Adrenal gland (tissue), 12 donors: ENCODE measurements around the gene UEVLD. TPM values are rescaled to one million over a fixed set of nuclear protein-coding genes. Genes with fewer than 3 reads are reported as not detected.
"Not testable (repeated sequence)": the region's sequence is repeated elsewhere in the genome, so short reads cannot be mapped to it uniquely, and the experiment has no call there.

Experiments
- DNase-seq, 7 donors: peaks; one replicate each; pipeline ENCODE4 v3.0.0-alpha.2; 2019 to 2020
- H3K27ac ChIP-seq, 5 donors: fragments of 200-600 bp; sonication (generic) in 4 of 5; 1 replicate in 3 of 5; 2 replicates in 2 of 5; pipeline versions ENCODE4 v1.5.1 to v1.8.0; 2016 to 2020; ENCODE audit warnings: mild to moderate bottlenecking in 1 of 5
- H3K27me3 ChIP-seq: fragments of 200-600 bp; 2 replicates; pipeline ENCODE4 v1.8.0; 2021
- H3K36me3 ChIP-seq, 2 donors: fragments of 200-600 bp; replicated peaks in 1 of 2; 1 replicate in 1 of 2; 2 replicates in 1 of 2; pipeline versions ENCODE4 v1.5.1 to v1.8.0; 2018 to 2022
- H3K4me1 ChIP-seq, 2 donors: fragments of 200-600 bp; replicated peaks in 1 of 2; 1 replicate in 1 of 2; 2 replicates in 1 of 2; pipeline versions ENCODE4 v1.5.1 to v1.8.0; 2018 to 2021
- H3K4me3 ChIP-seq, 4 donors: fragments of 200-600 bp; sonication (generic) in 3 of 4; one replicate each; pipeline ENCODE4 v1.5.1; 2016 to 2018
- H3K9me3 ChIP-seq, 3 donors: fragments of 200-600 bp; sonication (generic) in 1 of 3; replicated peaks in 1 of 3; 1 replicate in 2 of 3; 2 replicates in 1 of 3; pipeline versions ENCODE4 v1.5.1 to v1.8.0; 2016 to 2021
- POLR2A ChIP-seq, 2 donors: fragments of 450-650 bp; IDR thresholded peaks; one replicate each; pipeline ENCODE4 v1.6.1; 2017; ENCODE audit warnings: antibody characterized with exemption in 2 of 2, mild to moderate bottlenecking in 2 of 2, moderate library complexity in 1 of 2
- WGBS, 4 donors: extraction: QIAGEN DNeasy Blood & Tissue Kit in 2 of 4; methylation state at CpG; one replicate each; pipeline versions ENCODE4 v1.1.5 to v1.1.7; 2013 to 2017; 5-methylcytosine and 5-hydroxymethylcytosine counted together
- intact Hi-C, 2 donors: fragments of 100-400 bp; cut with DNase I; formaldehyde crosslinking; loops; one replicate each; pipeline versions ENCODE4 v1.14.1 to v1.15.0; 2022 to 2023
- polyA plus RNA-seq, 3 donors: library from polyadenylated mRNA; stranded (reverse); fragments of 200-250 nt in 2 of 3; fragments of 350-450 nt in 1 of 3; fragmentation: Illumina TruSeq in 1 of 3; extraction: RNeasy Lipid Tissue Mini Kit (QIAGEN cat#74804) in 1 of 3; gene quantifications; one replicate each; pipeline ENCODE4 v1.2.3, GENCODE V29; 2013 to 2014
- total RNA-seq, 9 donors: library from RNA; depleted of rRNA in 4 of 9; stranded (reverse); fragments of >200 nt in 4 of 9; fragments of 120-200 nt in 1 of 9; fragmentation: NEBNext Ultra II Directional in 1 of 9; extraction: Animal tissue kit (Norgen Biotek cat#: 25700) in 1 of 9; gene quantifications; one replicate each; pipeline versions ENCODE4 v1.1.0 to v1.2.4, GENCODE V29; 2013 to 2023
- TF ChIP-seq, protein P1 (sequence below), 6 experiments: fragments of 450-650 bp in 4 of 6; fragments of 200-600 bp in 2 of 6; sonication (generic) in 1 of 6; IDR thresholded peaks; 1 replicate in 5 of 6; 2 replicates in 1 of 6; pipeline versions ENCODE4 v1.5.1 to v1.8.0; 2016 to 2021; ENCODE audit warnings: antibody characterized with exemption in 6 of 6, mild to moderate bottlenecking in 2 of 6, moderate library complexity in 1 of 6
- donor health status: healthy with polysubstance abuse.
- donor health status: Bipolar disorder and iron deficiency.
- donor health status: DM: yes; HTN: yes; CAD: no.
- donor health status: DM: no; HTN: no; CAD: no.
- donor health status: DM: no; HTN: no; CAD: no.
- donor health status: DM: yes; HTN: yes; CAD: no.

The UEVLD gene
- total and polyA plus RNA-seq, 12 donors: 4.1 to 32.8 (median 23.5) TPM

DNA sequence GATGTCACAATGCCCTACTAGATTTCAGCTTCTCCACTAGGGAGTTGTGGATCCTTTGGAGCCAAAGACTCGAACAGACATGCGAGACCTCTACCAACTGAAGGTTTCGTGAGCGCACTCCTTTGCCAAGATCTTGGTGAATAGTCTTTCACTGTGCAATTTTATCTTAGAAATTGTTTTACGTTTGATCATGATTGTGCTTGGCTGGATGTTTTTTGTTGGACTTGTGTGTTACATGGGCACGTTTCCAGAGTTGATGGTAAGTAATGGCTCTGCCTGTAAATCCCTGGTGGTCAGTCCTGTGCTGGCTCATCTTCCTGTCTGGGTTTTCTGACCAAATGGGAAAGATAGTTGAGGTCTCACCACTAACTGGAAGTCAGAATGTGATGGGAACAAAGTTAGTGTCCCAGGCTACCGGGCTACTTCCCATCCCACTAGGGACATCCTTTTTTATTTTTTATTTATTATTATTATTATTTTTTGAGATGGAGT lies 11.3 kb upstream of the UEVLD start, which contains the start of gene MISFA:
TSS of gene MISFA (plus strand) at position 51 of the 492 bp plus-strand sequence. CDS start at position 191, 140 bp downstream.
- Histone ChIP-seq H3K36me3 (peaks cover 0 to 4% of the 10 kb centered on the region in 2 donors), H3K9me3 (no peaks in the 10 kb centered on the region), H3K27me3 (no peaks in the 10 kb centered on the region), H3K4me3 (no peak within 1 kb of the TSS), H3K27ac (no peak within 1 kb of the TSS), H3K4me1 (no peaks in the 10 kb centered on the region)
- no peak for DNase-seq
- 90 to 93% (median 92%) methylated on average over 7 of the region's 7 CpGs for WGBS, 4 donors
- intact Hi-C loops: no loop called here
- TF ChIP-seq, protein P1, sequence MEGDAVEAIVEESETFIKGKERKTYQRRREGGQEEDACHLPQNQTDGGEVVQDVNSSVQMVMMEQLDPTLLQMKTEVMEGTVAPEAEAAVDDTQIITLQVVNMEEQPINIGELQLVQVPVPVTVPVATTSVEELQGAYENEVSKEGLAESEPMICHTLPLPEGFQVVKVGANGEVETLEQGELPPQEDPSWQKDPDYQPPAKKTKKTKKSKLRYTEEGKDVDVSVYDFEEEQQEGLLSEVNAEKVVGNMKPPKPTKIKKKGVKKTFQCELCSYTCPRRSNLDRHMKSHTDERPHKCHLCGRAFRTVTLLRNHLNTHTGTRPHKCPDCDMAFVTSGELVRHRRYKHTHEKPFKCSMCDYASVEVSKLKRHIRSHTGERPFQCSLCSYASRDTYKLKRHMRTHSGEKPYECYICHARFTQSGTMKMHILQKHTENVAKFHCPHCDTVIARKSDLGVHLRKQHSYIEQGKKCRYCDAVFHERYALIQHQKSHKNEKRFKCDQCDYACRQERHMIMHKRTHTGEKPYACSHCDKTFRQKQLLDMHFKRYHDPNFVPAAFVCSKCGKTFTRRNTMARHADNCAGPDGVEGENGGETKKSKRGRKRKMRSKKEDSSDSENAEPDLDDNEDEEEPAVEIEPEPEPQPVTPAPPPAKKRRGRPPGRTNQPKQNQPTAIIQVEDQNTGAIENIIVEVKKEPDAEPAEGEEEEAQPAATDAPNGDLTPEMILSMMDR (IDR thresholded peaks at IDR 0.05): no peak
- no peak for TF ChIP-seq POLR2A (IDR thresholded peaks at IDR 0.05)

DNA sequence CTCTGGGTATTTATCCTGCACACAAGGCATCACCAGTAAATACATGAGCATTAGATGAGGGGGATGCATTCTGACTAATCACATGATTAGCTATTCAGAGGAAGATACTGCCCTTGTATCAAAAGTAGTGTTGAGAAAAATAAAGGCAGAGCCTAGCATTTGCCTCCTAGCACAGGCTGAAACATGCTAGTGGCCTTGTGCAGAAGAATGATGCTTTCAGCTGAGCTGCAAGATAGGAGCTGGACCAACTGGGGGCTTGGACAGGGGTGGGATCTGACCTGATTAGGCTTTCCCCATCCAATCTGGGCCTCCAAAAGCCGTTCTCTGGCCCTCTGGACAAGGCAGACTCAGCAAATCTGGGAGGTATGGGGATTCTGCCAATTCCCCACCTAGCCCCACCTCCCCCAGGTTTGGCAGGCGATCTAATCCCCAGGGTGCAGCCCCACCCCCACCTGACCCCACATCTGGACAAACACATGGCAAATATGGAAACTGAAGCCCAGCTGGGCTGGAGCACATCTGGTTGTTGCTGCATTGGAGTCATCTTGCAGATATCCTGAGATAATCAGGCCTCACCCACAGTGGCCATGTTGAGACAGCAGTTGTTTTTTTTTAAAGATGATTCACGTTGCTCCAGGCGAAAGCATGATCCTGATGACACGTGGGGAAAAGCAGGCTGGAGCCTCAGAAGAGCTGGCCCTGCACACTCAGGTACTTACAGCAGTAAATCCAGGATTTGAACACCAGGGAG lies 6.6 kb upstream of the UEVLD start:
- intact Hi-C loops: no loop called here

DNA sequence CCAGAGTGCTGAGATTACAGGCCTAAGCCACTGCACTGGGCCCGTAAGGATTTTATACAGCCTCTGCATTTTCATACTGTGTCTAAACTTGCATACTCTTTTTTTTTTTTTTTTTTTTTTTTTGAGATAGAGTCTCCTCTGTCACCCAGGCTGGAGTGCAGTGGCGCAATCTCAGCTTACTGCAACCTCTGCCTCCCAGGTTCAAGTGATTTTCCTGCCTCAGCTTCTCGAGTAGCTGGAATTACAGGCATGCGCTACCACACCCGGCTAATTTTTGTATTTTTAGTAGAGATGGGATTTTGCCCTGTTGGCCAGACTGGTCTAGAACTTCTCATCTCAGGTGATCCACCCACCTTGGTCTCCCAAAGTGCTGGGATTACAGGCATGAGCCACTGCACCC lies 5.6 kb upstream of the UEVLD start:
- H3K9me3 ChIP-seq, H3K27ac ChIP-seq, intact Hi-C loops, H3K4me3 ChIP-seq, H3K36me3 ChIP-seq, DNase-seq, H3K27me3 ChIP-seq: not testable (repeated sequence)
- H3K4me1 ChIP-seq: peaks cover 26 to 34% of the 10 kb centered on the region in 2 donors
- 84 to 98% (median 92%) methylated on average over 5 of the region's 5 CpGs for WGBS, 4 donors

More for the DNA sequence above, 6.6 kb upstream of the UEVLD start:
- WGBS, 4 donors: 46 to 64% (median 59%) methylated on average over 4 to 5 of the region's 5 CpGs
- Histone ChIP-seq H3K27ac (peak overlapping the region in 1 of 5 donors; percentile 27), H3K27me3 (no peaks in the 10 kb centered on the region), H3K9me3 (no peaks in the 10 kb centered on the region), H3K4me1 (peaks cover 15 to 24% of the 10 kb centered on the region in 2 donors), H3K4me3 (no peak overlapping the region), H3K36me3 (peaks cover 0 to 4% of the 10 kb centered on the region in 2 donors)
- DNase-seq: peak in 2 of 7 donors; percentile 19 to 30
- TF ChIP-seq POLR2A (IDR thresholded peaks at IDR 0.05): no peak
- TF ChIP-seq, protein P1 (IDR thresholded peaks at IDR 0.05): no peak

DNA sequence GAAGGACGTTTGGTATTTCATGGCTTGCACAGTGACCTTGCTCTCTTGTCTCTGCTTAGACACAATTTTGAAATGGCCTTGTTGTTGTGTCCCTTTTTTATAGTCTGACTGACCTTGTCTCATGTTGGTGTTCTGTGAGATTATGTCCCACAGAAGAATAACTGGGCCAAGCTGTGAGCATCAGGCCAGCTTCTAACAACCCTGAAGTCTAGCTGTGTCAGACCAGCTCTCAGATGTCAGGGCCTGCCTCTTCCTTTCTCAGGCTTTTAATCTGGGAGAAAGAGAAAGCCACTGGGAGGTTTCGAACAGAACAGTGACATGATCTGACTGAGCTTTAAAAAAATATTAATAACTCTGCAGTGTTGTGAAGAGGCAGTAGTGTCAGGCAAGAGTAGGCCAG lies 2.0 kb upstream of the UEVLD start:
- H3K36me3 ChIP-seq: no peaks in the 10 kb centered on the region
- no peaks in the 10 kb centered on the region for H3K9me3 ChIP-seq
- H3K4me1 ChIP-seq: peaks cover 27 to 48% of the 10 kb centered on the region in 2 donors
- TF ChIP-seq, protein P1 (IDR thresholded peaks at IDR 0.05): no peak
- TF ChIP-seq POLR2A (IDR thresholded peaks at IDR 0.05): no peak
- H3K4me3 ChIP-seq: peak overlapping the region in 1 of 4 donors; percentile 80
- DNase-seq: peak in 4 of 7 donors; percentile 19 to 39 (median 24)
- no peaks in the 10 kb centered on the region for H3K27me3 ChIP-seq
- WGBS, 4 donors: 25 to 33% (median 29%) methylated on average over 2 of the region's 2 CpGs
- peak overlapping the region in 4 of 5 donors; percentile 21 to 90 (median 56) for H3K27ac ChIP-seq
- intact Hi-C loops: no loop called here
